Stimulated activated CD4-positive, alpha-beta T cell treated with anti-CD3 and anti-CD28 coated beads, Interleukin-2, amount 100 ng/mL, for 48 hours (primary cell): ENCODE data around the gene LRRC63.

ENCODE experiments used
- DNase-seq, 2 donors: peaks; one replicate each; pipeline ENCODE4 v3.0.0-alpha.2; 2020

The LRRC63 gene

GRCh38 chr13:46313432-46314257, 101.9 kb downstream of the LRRC63 start:
- DNase-seq, result no peak

- DNase-seq, result no peak
These were observed 102.9 kb downstream of the LRRC63 start for GRCh38 chr13:46314587-46314986.

DNA sequence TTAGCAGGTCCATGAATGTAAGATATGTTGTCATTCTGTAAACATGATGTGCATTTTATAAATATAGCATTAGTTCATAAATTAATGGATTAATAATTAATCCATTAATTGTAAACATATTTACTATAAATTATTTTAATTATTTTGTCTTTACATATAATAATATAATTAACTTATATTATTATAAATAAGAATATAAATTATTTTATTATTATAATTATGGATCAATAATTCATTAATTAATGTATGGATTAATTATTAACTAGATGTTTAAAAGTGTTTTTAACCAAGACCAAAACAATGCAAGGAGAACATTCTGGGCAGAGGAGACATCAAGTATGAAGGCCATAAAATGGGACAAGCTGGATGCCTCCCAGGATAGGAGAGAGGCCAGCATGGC, 103.3 kb downstream of the LRRC63 start:
- DNase-seq, result no peak

DNA sequence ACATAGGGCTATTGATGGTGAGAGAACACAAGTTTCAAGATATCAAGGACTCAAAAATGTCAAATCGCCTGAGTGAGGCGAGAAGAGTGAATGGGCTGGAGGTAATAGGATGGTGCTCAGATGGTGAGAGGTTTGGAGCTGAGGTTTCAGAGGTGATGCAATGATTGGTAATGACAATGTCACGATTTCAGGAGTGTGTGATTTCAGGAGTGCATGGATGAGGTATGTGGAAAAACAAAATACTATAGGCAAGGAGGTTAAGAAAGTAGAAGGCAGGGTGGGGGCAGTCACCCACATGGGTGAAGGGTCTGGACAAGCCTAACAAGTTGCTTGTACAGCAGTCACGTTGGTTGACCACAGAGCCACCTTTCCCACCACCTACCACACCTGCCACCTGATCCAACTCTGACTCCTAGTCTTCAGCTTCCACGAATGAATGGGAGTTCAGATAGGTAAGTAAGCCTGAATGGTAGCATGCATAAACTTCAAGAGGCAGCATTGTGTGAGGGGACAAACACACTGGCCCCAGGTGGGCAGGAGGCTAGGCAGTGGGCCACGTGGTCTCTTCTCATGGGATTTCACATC, 103.9 kb downstream of the LRRC63 start:
- DNase-seq, result no peak

DNA sequence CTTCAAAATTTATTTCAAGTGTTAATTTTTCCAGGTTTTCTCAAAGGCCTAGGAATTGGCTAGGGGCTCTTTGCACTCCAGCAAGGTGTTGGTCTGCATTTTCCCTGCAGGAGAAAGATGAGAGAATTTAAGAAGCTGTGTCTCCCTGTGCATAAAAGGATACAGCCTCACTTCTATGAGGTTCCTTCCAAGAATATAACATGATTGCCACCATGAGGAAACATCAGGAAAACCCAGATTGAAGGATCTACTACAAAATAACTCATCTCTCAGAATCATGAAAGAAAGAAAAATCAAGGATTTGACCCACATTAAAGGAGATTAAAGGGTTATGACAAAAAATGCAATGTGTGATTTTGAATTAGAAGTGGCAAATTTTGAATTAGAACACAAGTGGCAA, 105.4 kb downstream of the LRRC63 start:
- no peak for DNase-seq

GRCh38 chr13:46318986-46319385, 107.3 kb downstream of the LRRC63 start:
- no peak for DNase-seq

GRCh38 chr13:46320406-46320805, 108.7 kb downstream of the LRRC63 start:
- DNase-seq, result no peak

GRCh38 chr13:46320821-46321220, 109.1 kb downstream of the LRRC63 start:
- DNase-seq, result no peak

GRCh38 chr13:46321494-46322225, 109.9 kb downstream of the LRRC63 start:
- peak; percentile 56 to 57 for DNase-seq

DNA sequence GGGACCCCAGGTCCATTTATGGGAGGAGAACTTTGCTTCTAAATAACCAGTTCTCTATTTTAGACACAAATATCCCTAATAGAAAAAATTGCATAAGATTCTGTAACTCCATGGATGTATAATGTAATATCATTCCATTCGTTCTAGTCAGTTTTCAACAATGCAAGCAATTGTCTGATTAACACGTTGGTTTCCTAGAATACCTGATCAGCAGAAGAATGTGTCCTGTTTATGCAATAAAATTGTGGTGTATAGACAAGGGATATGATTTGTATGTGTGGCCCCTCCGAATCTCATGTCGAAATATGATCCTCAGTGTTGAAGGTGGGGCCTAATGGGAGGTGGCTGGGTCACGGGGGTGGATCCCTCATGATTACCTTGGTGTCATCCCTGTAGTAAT, 113.2 kb downstream of the LRRC63 start:
- no peak for DNase-seq
